CD4-positive, alpha-beta memory T cell (primary cell): ENCODE results near the gene SLC4A1. TPM values are rescaled to one million over a fixed set of nuclear protein-coding genes. Genes with fewer than 3 reads are reported as not detected.

Experiments used
- CTCF ChIA-PET: fragments of 350-600 bp; sonication (Branson Sonifier 250); formaldehyde crosslinking; loops from one replicate; lab custom pipeline; 2021; ENCODE audit warnings: inconsistent platforms; ENCODE audit not compliant: partially characterized antibody; lab: Charles Lee
- POLR2A ChIA-PET: fragments of 350-600 bp; sonication (Branson Sonifier 250); formaldehyde crosslinking; loops from one replicate; lab custom pipeline; 2021; ENCODE audit not compliant: partially characterized antibody; lab: Charles Lee
- DNase-seq, 5 donors: peaks; one replicate each; pipeline versions ENCODE4 v3.0.0 to v3.0.0-alpha.2; 2020 to 2022; ENCODE audit warnings: mixed read lengths in 1 of 5
- H3K27ac ChIP-seq: one replicate; pipeline ENCODE4 v1.7.0; 2013; ENCODE audit warnings: low read depth, low read length
- H3K27me3 ChIP-seq: 2 replicates; pipeline ENCODE4 v1.7.0; 2013; ENCODE audit warnings: mild to moderate bottlenecking, low read length, moderate library complexity; ENCODE audit not compliant: insufficient read depth
- H3K36me3 ChIP-seq: 2 replicates; pipeline ENCODE4 v1.7.0; 2013; ENCODE audit warnings: mild to moderate bottlenecking, low read length, moderate library complexity; ENCODE audit not compliant: insufficient read depth
- H3K4me1 ChIP-seq: 2 replicates; pipeline ENCODE4 v1.7.0; 2013; ENCODE audit warnings: mild to moderate bottlenecking, low read length, moderate library complexity; ENCODE audit not compliant: insufficient read depth
- H3K4me3 ChIP-seq, 2 donors: one replicate each; pipeline ENCODE4 v1.7.0; 2013; ENCODE audit warnings: low read length in 2 of 2, mild to moderate bottlenecking in 1 of 2
- H3K9me3 ChIP-seq, 2 donors: one replicate each; pipeline ENCODE4 v1.7.0; 2013; ENCODE audit warnings: low read length in 2 of 2, control low read depth in 1 of 2; ENCODE audit not compliant: control insufficient read depth in 1 of 2
- H3K27ac Mint-ChIP-seq, 7 donors: one replicate each; pipeline ENCODE4 v1.8.0; 2020 to 2021; ENCODE audit warnings: mixed read lengths in 7 of 7, mild to moderate bottlenecking in 6 of 7, inconsistent platforms in 3 of 7, moderate library complexity in 3 of 7
- H3K27me3 Mint-ChIP-seq, 2 donors: one replicate each; pipeline ENCODE4 v1.8.0; 2020 to 2021; ENCODE audit warnings: mixed read lengths in 2 of 2
- H3K36me3 Mint-ChIP-seq, 2 donors: one replicate each; pipeline ENCODE4 v1.8.0; 2020 to 2021; ENCODE audit warnings: mixed read lengths in 2 of 2, inconsistent platforms in 1 of 2, mild to moderate bottlenecking in 1 of 2
- H3K4me1 Mint-ChIP-seq, 4 donors: one replicate each; pipeline ENCODE4 v1.8.0; 2020 to 2021; ENCODE audit warnings: mixed read lengths in 4 of 4, mild to moderate bottlenecking in 1 of 4
- H3K4me3 Mint-ChIP-seq, 8 donors: one replicate each; pipeline ENCODE4 v1.8.0; 2020 to 2021; ENCODE audit warnings: mixed read lengths in 8 of 8, mild to moderate bottlenecking in 7 of 8, moderate library complexity in 6 of 8, inconsistent platforms in 3 of 8
- H3K9me3 Mint-ChIP-seq, 8 donors: one replicate each; pipeline ENCODE4 v1.8.0; 2020 to 2021; ENCODE audit warnings: mixed read lengths in 8 of 8, mild to moderate bottlenecking in 5 of 8, inconsistent platforms in 3 of 8, moderate library complexity in 1 of 8
- intact Hi-C: fragments of 100-400 bp; cut with micrococcal nuclease; formaldehyde crosslinking; loops from one replicate; pipeline ENCODE4 v1.15.1; 2023
- polyA plus RNA-seq, 2 donors: library from polyadenylated mRNA; unstranded; fragments of 300-500 nt; fragmentation: Illumina TruSeq; gene quantifications; one replicate each; pipeline ENCODE4 v1.2.3, GENCODE V29; 2021
- total RNA-seq, 2 experiments: library from RNA; stranded (reverse); gene quantifications; one replicate each; pipeline ENCODE4 v1.2.3, GENCODE V29; 2021

SLC4A1 gene
- total and polyA plus RNA-seq, 4 experiments from 2014 or later, result not detected

- no peaks in the 10 kb centered on the region for H3K9me3 Mint-ChIP-seq
- H3K27me3 ChIP-seq, result no peaks in the 10 kb centered on the region
- ChIA-PET POLR2A (no interaction called here), CTCF (interaction anchor here (1.0 to 1.6 kb wide), 2 partner anchors 21 to 49 kb away, joined by 3 to 6 read pairs; no protein-coding TSS in a partner anchor)
- no peak for DNase-seq
- H3K9me3 ChIP-seq, result no peaks in the 10 kb centered on the region
- no peaks in the 10 kb centered on the region for H3K4me1 Mint-ChIP-seq
- peak overlapping the region in 1 of 7 donors; percentile 1 for H3K27ac Mint-ChIP-seq
- intact Hi-C loops, result no loop called here
- H3K36me3 ChIP-seq, result no peaks in the 10 kb centered on the region
- H3K27ac ChIP-seq, result no peak overlapping the region
- no peaks in the 10 kb centered on the region for H3K4me1 ChIP-seq
- no peak overlapping the region for H3K4me3 ChIP-seq
- no peaks in the 10 kb centered on the region for H3K27me3 Mint-ChIP-seq
- no peaks in the 10 kb centered on the region for H3K36me3 Mint-ChIP-seq
- H3K4me3 Mint-ChIP-seq, result no peak overlapping the region
Measured at GRCh38 chr17:44266402-44267164, 1.4 kb downstream of the SLC4A1 start.

- CTCF ChIA-PET, result no interaction called here
- Histone ChIP-seq H3K36me3 (no peaks in the 10 kb centered on the region), H3K27me3 (no peaks in the 10 kb centered on the region), H3K4me1 (no peaks in the 10 kb centered on the region), H3K4me3 (no peak overlapping the region), H3K27ac (no peak overlapping the region), H3K9me3 (no peaks in the 10 kb centered on the region)
- H3K4me3 Mint-ChIP-seq, result no peak overlapping the region
- H3K27ac Mint-ChIP-seq, result peak overlapping the region in 2 of 7 donors; percentile 43 to 75
- no peaks in the 10 kb centered on the region for H3K36me3 Mint-ChIP-seq
- intact Hi-C loops, result no loop called here
- DNase-seq, result no peak
- H3K4me1 Mint-ChIP-seq, result no peaks in the 10 kb centered on the region
- POLR2A ChIA-PET, result no interaction called here
- peaks cover 0 to 1% of the 10 kb centered on the region in 2 donors for H3K27me3 Mint-ChIP-seq
- no peaks in the 10 kb centered on the region for H3K9me3 Mint-ChIP-seq
Measured at GRCh38 chr17:44263345-44263902, 4.5 kb downstream of the SLC4A1 start.

- ChIA-PET CTCF (no interaction called here), POLR2A (no interaction called here)
- Histone ChIP-seq H3K36me3 (no peaks in the 10 kb centered on the region), H3K27me3 (no peaks in the 10 kb centered on the region), H3K9me3 (no peaks in the 10 kb centered on the region), H3K27ac (no peak overlapping the region), H3K4me1 (no peaks in the 10 kb centered on the region), H3K4me3 (no peak overlapping the region)
- H3K9me3 Mint-ChIP-seq, result no peaks in the 10 kb centered on the region
- no peaks in the 10 kb centered on the region for H3K36me3 Mint-ChIP-seq
- no peaks in the 10 kb centered on the region for H3K4me1 Mint-ChIP-seq
- intact Hi-C loops, result no loop called here
- no peak overlapping the region for H3K4me3 Mint-ChIP-seq
- H3K27ac Mint-ChIP-seq, result no peak overlapping the region
- peaks cover 1 to 2% of the 10 kb centered on the region in 2 donors for H3K27me3 Mint-ChIP-seq
- no peak for DNase-seq
Measured at GRCh38 chr17:44262654-44263225, 5.2 kb downstream of the SLC4A1 start.

GRCh38 chr17:44260296-44260695 is 7.6 kb downstream of the SLC4A1 start:
- no peak overlapping the region for H3K4me3 ChIP-seq
- H3K27me3 ChIP-seq, result no peaks in the 10 kb centered on the region
- no peaks in the 10 kb centered on the region for H3K4me1 Mint-ChIP-seq

GRCh38 chr17:44258811-44259351 is 9.1 kb downstream of the SLC4A1 start:
- no peaks in the 10 kb centered on the region for H3K36me3 Mint-ChIP-seq
- no peak overlapping the region for H3K27ac Mint-ChIP-seq
- H3K9me3 ChIP-seq, result no peaks in the 10 kb centered on the region
- no peak overlapping the region for H3K4me3 ChIP-seq
- no peaks in the 10 kb centered on the region for H3K4me1 Mint-ChIP-seq
- no peaks in the 10 kb centered on the region for H3K36me3 ChIP-seq
- no peak overlapping the region for H3K27ac ChIP-seq
- H3K27me3 ChIP-seq, result no peaks in the 10 kb centered on the region
- ChIA-PET POLR2A (interaction anchor here (0.8 kb wide), 1 partner anchor 41 kb away, joined by 3 read pairs; no protein-coding TSS in a partner anchor), CTCF (no interaction called here)
- no peak for DNase-seq
- intact Hi-C loops, result no loop called here
- no peak overlapping the region for H3K4me3 Mint-ChIP-seq
- H3K27me3 Mint-ChIP-seq, result peaks cover 1 to 4% of the 10 kb centered on the region in 2 donors
- no peaks in the 10 kb centered on the region for H3K9me3 Mint-ChIP-seq
- no peaks in the 10 kb centered on the region for H3K4me1 ChIP-seq

More at GRCh38 chr17:44260296-44260695, 7.6 kb downstream of the SLC4A1 start:
- H3K36me3 Mint-ChIP-seq, result no peaks in the 10 kb centered on the region
- intact Hi-C loops, result no loop called here
- no peaks in the 10 kb centered on the region for H3K9me3 Mint-ChIP-seq
- no peaks in the 10 kb centered on the region for H3K9me3 ChIP-seq
- no peak for DNase-seq
- H3K27ac Mint-ChIP-seq, result no peak overlapping the region
- no peak overlapping the region for H3K4me3 Mint-ChIP-seq
- H3K4me1 ChIP-seq, result no peaks in the 10 kb centered on the region
- ChIA-PET POLR2A (no interaction called here), CTCF (interaction anchor here (0.9 kb wide), 1 partner anchor 60 kb away, joined by 3 read pairs; no protein-coding TSS in a partner anchor)
- no peak overlapping the region for H3K27ac ChIP-seq
- no peaks in the 10 kb centered on the region for H3K36me3 ChIP-seq
- peaks cover 1 to 4% of the 10 kb centered on the region in 2 donors for H3K27me3 Mint-ChIP-seq

GRCh38 chr17:44257815-44258760 is 9.8 kb downstream of the SLC4A1 start:
- H3K27ac Mint-ChIP-seq, result no peak overlapping the region
- no peaks in the 10 kb centered on the region for H3K4me1 ChIP-seq
- H3K36me3 Mint-ChIP-seq, result no peaks in the 10 kb centered on the region
- DNase-seq, result no peak
- ChIA-PET POLR2A (interaction anchor here (0.8 to 0.9 kb wide), 2 partner anchors 40 to 72 kb away, joined by 3 read pairs; no protein-coding TSS in a partner anchor), CTCF (no interaction called here)
- H3K27ac ChIP-seq, result no peak overlapping the region
- H3K27me3 Mint-ChIP-seq, result peaks cover 1 to 4% of the 10 kb centered on the region in 2 donors
- H3K4me3 ChIP-seq, result no peak overlapping the region
- H3K27me3 ChIP-seq, result no peaks in the 10 kb centered on the region
- H3K36me3 ChIP-seq, result no peaks in the 10 kb centered on the region
- H3K4me1 Mint-ChIP-seq, result no peaks in the 10 kb centered on the region
- intact Hi-C loops, result no loop called here
- H3K9me3 Mint-ChIP-seq, result no peaks in the 10 kb centered on the region
- H3K9me3 ChIP-seq, result no peaks in the 10 kb centered on the region
- H3K4me3 Mint-ChIP-seq, result no peak overlapping the region
